GOT3 (cell line): ENCODE measurements around the gene SLCO3A1.

ENCODE experiments used
- DNase-seq: peaks from one replicate; lab custom pipeline; 2025; ENCODE audit warnings: mixed read lengths; lab: John Stamatoyannopoulos, UW

Gene SLCO3A1

DNA sequence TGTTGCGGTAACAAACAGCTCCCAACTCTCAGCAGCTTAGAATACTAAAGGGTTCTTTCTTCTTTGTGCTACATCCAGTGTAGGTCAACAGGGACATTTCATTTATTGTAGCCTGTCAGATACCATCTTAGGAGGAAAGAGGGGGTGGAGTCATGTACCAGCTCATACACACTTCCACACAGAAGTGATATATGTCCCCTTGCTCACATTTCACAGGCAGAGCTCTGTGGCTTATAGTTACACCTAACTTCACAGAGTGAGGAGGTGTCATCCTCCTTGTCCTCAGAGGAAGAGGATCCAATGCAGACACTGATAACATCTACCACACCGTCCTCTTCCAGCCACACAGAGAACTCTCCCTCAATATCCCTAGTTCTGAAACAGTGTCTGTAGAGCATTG is 247.2 kb downstream of the SLCO3A1 start:
- no peak for DNase-seq

DNA sequence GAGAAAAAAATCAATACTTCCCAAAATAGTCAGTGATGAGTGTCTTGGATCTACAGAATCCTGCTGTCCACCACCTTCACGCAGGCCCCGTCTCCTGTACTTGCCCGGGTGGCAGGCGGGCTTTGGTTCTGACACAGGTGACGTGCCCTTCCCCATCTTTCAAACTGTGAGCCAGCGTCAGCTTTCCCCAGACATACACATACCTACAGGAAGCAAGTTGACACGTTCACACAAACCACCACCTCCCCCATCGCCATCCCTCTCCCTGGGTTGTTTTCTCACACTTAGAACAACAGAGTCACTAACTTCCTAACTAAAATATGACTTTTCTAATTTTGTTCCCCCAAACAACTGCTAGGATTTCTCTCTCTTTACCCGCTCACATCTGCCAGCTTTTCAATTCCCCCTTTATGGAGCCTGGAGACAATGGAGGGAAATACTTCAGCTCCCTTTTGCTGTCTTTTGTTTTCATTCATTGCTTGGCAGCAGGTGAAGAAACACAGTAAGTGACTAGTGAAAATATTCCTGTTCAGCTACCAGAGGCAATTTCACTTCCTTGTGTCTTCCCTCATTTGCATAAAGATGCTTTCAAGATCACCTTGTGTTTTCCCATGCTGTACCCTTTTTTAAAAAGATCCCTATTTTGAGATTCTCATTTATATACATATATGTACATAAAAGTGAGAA is 248.3 kb downstream of the SLCO3A1 start:
- DNase-seq = no peak

DNA sequence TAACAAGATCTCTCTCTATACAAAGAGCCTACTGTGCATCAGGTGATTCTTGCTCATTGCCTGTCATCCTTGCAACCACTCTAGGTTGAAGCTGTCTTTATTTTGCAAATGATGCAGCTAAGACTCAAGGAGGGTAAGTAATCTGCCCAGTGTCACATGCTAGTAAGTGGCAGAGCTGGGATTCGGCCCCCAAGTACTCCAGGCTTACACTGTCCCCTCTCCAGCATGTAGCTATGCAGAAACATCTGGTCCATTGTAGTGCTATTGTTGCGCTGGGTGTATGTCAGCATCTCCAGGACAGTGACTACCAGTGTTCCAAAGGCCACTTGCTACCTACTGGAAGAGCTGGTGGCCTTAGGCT is 248.9 kb downstream of the SLCO3A1 start:
- no peak for DNase-seq

DNA sequence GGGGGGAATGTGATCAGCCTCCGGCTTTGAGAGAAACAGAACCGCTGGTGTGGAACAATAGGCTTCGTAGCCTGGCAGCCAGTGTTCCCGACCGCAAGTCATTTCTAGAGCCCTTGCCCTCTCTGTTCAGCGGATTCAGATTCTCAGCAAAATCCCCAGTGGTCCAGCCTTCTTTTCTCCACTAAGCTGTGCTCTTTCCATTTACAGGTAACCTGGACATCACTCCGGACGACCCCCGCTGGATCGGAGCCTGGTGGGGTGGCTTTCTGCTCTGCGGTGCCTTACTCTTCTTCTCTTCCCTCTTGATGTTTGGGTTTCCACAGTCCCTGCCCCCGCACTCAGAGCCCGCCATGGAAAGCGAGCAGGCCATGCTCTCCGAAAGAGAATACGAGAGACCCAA is 250.6 kb downstream of the SLCO3A1 start:
- no peak for DNase-seq

DNA sequence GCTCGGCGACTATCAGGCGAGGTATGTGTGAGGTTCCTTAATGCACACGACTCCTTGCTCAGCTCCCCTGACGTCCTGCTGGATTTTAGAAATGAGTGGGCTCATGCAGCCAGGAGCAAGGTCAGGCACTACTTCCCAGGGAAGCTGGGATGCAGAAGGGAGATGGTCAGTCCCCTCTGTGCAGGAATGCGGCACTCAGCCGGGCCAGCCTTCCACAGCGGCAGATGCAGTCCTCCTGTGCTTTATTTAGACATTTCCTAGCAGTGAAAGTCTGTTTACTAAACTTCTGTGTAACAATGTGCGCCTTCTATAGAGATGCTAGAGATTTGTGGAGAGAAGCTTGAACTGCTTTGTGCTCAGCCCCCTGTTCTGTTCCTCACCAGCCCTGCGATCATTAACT is 252.1 kb downstream of the SLCO3A1 start:
- no peak for DNase-seq

DNA sequence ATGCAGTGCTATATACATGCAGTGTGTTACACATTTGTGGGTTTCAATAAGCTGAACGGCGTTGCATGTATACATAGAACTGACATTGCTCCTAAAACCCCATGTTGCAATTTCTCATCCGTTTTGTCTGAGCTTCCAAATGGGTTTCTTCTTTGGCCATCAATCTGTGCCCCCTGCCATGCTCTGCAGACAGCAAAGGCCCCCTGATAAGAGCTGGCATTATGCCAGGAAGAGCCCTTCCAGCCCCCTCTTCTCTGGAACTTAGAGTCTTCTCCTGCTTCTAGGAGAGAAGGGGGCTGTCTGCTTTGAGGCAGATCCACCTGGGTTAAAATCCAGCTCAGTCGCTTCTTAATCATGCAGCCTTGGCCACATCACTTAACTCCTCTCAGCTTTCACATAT is 254.0 kb downstream of the SLCO3A1 start:
- DNase-seq = no peak

- no peak for DNase-seq
These were observed 255.8 kb downstream of the SLCO3A1 start for GRCh38 chr15:92109191-92109873.

DNA sequence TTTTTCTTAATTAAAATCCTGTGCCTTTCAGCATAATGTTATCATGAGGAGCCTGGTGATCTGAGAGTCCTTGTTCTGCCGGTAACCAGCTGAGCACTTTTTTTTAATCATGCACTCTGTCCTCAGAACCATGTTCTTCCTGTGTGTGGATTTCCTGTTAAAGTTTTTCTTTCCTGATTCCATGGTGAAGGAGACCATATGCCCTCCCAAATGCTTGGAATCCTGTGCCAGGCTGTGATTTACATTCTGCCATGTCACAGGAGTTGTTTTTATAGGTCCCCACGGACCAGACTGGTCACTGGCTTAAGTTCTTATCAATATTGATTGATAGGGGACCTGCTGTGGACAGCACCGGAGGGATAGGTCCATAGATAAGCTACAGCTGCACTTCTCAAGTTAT is 257.8 kb downstream of the SLCO3A1 start:
- DNase-seq = no peak

GRCh38 chr15:92111751-92112150 is 258.2 kb downstream of the SLCO3A1 start:
- no peak for DNase-seq

- DNase-seq = no peak
These were observed 258.7 kb downstream of the SLCO3A1 start for GRCh38 chr15:92112180-92112579.

DNA sequence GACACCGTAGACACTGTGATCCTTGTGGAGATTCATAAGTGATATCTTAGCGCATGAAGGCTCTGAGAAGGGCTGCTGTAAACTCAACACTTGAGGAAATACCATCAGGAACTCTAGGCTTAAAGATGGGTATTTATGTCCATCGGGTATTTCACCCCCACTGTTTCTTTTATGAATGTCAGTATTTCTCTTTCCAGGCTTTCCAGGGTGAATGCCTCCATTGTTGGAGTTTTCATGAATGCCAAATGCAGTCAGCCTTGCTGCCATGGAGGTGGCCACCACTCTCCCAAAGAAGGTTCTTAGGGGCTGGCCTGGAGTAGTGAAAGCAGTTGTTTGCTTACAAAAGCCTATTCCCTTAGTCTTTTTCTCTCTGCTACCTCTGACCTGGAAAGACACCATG is 259.2 kb downstream of the SLCO3A1 start:
- DNase-seq = no peak

DNA sequence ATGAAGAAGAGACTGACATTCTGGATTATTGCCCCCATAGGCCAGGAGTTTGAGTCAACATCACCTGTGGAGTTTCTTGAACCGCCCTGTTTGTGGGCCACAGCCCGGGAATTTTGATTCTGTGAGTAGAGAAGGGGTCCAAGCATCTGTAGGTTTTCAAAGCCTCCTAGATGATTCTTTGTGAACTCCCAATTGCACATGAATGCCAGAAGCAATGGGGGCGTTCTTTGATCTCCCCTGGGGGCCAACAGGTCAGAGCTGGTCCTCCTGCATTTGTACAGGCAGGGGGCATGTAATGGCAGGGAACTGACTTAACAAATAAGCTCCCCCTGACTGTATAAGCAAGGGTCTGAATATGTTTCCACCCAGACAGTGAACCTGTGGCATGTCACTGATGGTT is 260.3 kb downstream of the SLCO3A1 start:
- no peak for DNase-seq

DNA sequence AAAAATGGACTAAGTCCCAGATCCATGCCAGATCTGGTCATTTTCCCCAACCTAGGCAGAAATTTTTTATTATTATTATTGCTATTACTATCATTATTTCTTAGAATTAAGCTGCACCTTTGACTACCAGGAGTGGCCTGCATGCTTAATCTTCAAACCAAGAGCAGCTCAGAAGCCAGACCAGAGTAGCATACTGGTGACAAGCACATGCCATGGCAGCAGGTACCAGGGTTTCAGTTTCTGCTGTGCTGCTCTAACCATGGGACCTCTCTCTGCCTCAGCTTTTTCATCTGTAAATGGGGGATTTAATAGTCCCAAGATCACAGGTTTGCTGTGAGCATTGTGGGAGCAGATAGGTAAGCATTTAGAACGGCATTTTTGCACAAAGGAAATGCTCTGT is 262.3 kb downstream of the SLCO3A1 start:
- DNase-seq = no peak

DNA sequence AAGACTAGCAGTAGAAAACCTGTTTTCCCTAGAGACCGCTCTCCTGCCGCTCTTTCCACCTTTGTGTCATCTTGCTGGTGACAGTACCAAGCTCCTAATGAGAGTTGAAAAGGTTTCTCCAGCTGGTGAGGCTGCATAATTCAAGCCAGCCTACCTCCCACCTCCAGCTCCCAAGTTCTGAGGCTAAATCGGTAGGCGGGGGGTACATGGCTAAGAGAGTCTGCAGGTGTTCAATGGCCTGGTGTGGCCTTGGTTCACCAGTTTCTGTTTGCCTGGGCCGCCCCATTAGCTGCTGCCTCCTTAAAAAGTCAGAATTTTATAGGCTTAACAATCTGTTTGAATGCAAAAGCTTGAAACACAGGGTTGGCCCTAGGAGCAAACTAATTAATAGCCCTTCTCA is 262.8 kb downstream of the SLCO3A1 start:
- DNase-seq = no peak

DNA sequence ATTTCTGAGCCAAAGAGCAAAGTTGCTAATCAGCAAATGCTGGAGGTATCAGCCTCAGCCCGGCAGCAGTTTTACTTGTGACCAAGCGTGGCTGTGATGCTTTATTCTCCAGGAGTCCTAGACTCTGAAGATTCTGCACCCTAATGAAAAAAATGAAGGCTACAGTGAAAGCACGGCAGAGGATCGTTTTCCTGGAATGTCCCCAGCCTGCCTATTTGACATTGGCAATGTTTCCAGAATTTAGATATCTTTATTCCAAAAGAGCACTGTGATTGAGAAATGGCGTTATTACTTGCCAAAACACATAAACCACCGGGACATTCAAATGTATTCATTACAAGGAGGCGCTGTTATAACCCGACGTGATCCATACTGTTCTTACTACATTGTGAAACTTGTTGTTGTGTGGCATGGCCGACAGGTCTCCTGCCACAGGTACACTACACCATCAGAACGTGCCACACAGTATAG is 263.8 kb downstream of the SLCO3A1 start:
- no peak for DNase-seq

DNA sequence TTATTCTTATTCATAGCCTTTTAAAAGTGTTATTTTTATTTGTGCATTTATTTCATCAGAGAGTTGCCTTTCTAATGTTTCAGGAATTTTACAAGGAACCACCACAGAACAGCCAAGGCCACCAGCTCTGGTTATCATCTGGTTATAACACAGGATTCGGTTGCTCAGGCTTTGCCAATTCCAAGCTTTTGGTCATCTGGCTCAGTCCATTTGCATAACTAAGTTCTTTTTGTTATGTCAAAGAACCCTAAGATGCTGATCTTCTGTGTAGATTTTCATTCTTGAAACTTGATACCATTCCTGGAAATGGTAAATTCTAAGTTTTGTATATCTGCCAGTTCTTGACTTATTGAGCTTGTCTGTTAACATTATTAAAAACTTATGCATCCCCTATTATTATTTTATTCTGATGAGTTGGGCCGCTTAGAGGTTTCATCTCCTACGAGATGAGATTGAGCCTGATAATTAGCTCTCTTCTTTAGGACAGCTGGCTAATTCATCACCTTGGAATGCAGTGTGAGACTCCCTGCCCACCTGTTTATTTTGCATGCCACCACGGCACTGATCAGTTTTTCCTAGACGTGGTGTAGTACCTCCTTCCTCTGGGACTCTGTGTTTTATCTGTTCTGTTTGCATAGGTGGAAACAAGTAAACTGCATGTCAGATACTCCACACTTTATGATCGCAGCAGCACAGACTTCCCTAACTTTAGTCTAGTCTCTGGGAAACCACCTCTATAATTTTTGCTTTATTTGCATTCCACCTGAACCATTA is 264.8 kb downstream of the SLCO3A1 start:
- no peak for DNase-seq

GRCh38 chr15:92118936-92119325 is 265.4 kb downstream of the SLCO3A1 start:
- no peak for DNase-seq

DNA sequence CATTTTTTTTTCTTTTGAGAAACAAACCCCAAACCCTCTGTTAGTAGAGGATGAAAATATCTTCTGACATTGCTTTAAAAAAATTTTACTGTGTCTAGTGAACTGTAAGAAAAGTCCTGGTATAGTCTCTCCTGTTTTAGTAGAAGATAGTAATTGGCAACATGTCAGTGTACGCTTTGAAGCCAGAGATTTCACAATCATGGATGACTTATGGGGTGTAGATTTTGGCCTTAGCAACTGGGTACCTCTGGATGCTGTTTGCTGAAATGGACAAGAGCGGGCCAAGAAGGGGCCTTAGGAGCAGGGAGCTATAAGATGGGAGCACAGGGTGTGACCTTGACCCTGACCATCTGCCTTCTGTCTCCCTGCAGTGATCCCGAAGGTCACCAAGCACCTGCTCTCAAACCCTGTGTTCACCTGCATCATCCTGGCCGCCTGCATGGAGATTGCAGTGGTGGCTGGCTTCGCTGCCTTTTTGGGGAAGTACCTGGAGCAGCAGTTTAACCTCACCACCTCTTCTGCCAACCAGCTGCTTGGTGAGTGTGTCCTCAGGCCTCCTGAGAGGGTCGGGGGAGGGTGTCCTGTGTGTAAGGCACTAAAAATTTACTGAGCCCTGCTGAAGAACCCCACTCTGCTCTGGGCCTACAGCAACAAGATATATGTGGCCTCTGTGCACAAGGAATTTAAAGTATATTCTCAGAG is 266.7 kb downstream of the SLCO3A1 start:
- no peak for DNase-seq

- no peak for DNase-seq
These were observed 267.5 kb downstream of the SLCO3A1 start for GRCh38 chr15:92121047-92121446.

GRCh38 chr15:92122259-92122658 is 268.8 kb downstream of the SLCO3A1 start:
- DNase-seq = no peak

- DNase-seq = no peak
These were observed 270.6 kb downstream of the SLCO3A1 start for GRCh38 chr15:92123962-92124656.

DNA sequence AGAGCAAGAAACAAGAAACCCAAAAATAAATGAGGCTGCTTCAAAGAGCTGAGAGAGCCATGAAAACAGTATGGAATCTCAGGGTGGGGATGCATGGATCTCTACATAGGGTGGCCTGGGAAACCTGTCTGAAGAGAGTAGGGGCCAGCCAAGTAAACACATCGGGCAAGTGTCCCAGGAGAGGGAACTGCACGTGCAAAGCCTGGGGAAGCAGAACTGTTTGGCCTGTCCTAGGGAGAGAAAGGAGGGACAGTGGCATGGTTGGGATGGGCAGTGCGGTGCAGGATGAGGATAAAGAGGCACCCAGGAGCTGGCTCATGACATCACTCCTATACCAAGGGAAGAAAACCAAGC is 271.1 kb downstream of the SLCO3A1 start:
- no peak for DNase-seq
